GM18499 (cell line): ENCODE data around the gene SNRNP27.

ENCODE experiments used
- ATAC-seq: cut with Tn5 transposase; IDR thresholded peaks from one replicate; pipeline ENCODE4 v1.9.1; 2021; ENCODE audit warnings: moderate number of reproducible peaks; ENCODE audit not compliant: insufficient read depth, unreplicated experiment

The SNRNP27 gene

DNA sequence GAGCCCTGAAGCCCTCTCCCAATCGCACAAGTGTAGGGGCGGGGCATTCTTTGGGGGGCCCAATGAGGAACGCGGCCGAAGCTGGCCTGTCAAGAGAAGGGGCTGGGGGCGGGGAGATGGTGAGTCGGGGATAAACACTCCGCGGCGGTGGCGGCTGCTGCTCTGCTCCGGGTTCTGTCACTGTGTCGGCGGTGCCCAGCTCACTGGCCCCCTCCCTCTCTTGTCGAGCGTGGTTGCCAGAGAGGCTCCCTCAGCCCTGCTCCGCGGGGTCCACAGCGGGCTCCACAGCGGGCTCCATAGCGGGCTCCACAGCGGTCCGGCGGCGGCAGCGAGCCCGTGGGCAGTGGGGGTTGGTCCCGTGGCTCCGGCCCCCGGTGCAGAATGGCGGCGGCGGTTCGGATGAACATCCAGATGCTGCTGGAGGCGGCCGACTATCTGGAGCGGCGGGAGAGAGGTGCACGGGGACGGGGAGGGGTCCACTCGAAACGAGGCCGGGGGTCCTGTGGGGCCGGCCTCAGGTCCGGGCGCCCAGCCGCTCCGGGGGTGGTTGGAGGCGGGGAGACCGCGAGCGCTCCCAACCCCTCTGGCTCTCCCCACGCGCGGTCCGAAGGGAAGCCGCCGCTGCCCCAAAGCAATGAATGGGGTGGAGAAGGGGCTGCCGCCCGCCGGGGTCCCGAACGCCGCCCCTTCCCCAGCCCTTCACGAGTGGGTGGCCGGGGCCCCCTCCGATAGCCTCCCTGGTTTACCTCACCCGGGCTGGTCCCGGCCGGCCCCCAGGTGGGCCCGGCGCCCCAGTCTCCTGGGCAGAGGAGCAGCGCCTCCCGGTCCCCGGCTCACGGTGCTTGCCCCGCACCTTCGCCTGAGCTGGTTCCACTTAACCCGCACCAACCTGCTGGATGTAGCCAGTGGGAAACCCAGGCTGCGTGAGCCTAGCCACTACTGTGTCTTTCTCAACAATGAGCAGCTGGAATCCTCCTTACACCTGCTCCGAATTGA lies 21.5 kb downstream of the SNRNP27 start, which contains the start of gene MXD1:
Gene MXD1 (plus strand): TSS at position 160 of the 996 bp plus-strand sequence. CDS start 222 bp downstream, at position 382.
- no peak for ATAC-seq

DNA sequence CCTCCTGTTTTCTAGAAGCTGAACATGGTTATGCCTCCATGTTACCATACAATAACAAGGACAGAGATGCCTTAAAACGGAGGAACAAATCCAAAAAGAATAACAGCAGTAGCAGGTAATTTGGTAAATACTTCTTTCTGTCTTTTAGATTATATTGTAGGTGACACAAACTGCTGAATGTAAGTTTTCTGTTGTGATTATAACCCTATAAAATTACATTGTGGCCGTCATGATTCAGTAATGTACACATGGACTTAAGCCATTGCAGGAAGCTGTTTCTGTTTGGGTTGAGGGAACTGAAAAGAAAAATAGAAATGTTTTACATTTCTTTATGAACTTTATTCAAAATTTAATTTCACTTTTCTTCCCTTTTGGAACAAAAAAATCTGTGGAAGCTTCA lies 22.4 kb downstream of the SNRNP27 start:
- no peak for ATAC-seq

DNA sequence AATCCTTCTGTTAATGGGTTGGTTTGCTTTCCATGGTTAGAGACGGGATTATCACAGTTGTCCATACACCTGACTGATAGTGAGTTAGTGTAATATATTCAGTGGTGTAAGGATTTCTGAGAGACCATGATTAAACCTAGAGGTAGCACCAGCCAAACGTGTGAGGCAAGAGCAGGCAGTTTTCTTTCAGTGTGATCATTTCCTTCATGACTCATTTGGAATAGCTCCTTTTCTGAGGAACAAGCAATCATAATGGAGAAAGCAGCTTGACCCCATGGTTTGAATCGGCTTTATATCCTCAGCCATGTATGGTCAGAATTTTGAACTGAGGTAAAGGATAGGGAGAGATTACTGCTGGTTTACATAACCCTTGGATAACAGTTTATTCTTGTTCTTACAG lies 24.1 kb downstream of the SNRNP27 start:
- ATAC-seq = no peak

DNA sequence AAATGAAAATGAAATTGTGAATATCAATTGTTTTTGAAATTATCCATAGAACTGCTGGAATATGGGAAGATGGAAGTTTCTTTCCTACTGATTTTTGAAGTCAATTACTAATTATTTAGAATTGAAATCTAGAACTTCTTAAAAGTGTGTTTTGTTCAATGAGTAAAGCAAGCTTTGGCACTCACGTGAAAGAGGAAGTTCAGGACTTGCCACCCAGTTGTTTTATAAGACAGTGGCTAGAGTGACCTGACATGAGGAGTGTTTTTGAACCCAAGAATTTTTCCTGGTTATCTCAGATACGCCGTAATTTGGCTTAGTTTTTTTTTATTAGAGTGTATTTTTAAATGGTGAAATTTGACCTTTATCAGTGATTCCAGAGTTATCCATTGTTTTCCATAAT lies 24.6 kb downstream of the SNRNP27 start:
- ATAC-seq = no peak

DNA sequence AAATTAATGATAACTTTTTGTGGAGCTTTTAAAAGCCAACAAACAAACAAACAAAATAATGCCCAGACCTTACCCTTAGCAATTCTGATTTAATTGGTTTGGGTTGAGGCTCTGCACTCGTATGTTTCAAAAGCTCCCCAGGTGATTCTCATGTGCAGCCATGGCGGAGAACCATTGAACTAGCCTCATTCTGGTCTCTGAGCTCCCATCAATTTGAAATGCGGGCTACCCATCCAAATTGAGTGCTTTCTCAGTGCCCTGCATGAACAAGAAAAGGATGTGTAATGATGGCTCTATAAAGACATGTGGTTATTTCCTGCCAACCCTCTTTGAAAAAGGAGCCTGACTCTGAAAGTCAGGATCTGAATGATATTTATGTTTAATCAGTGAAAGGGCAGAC lies 29.4 kb downstream of the SNRNP27 start:
- no peak for ATAC-seq

DNA sequence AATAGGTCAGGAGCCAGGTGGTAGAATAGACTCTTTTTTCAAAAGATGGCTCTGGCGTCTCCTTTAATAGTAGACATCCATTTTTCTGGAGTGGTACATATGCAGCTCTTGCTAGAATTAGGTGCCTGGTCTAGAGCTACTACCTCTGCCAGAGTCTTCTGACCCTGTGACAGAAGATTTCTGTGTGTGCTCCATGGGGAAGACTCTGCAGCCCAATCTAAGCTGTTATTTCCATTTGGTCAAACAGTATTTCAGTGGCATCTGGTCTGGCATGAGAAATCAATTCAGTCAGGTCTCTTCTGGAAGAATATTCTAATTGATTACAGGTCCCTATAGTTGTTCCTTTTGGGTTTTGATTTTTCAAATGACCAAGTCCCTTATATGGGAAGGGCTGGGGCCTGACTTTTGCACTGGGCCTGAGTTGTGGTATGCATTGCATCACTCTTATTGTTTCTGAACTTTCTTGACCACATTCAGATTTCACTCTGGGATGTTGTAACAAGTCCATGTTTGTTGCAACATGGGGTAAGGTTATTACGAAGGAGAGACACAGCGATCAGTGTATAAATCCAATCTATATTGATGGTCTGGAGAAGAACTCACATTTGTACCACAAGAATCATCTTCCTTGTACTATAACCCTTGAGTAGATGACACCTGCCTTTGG lies 33.2 kb downstream of the SNRNP27 start:
- no peak for ATAC-seq

DNA sequence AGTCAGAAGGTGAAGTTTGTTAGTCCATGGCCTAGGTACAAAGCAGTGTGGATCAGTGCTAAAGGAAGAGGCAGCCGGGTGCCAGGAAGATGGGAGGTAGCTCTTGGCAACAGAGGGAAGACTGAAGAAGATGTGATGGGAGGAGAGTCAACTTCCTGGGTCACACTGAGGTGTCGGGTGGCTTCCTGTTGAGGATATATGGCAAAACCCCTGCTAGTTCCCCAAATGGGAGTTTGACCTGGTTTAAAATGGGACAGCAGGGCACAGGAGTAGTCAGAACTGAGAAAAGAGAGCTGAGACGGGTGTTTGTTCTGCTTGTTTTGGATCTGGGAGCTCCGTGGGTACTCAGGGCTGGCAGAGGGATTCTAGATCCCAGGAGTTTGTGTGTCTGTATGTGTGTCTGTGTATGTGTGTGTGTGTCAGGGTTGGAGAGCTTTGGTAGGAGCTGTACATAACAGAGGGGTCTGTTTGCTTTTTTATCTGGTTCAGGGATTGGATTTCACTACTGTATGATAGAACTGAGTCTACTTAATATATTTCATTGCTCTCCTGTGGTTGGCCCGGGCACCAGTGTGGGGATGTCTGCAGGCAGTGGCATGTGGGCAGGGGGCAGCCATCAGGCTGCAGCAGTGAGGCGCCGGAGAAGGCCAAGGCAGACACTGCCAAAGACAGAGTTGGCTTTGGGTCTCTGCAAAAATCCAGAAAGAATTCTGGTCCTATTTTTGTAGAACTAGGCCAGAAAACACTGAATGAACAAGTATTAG lies 38.3 kb downstream of the SNRNP27 start:
- no peak for ATAC-seq

DNA sequence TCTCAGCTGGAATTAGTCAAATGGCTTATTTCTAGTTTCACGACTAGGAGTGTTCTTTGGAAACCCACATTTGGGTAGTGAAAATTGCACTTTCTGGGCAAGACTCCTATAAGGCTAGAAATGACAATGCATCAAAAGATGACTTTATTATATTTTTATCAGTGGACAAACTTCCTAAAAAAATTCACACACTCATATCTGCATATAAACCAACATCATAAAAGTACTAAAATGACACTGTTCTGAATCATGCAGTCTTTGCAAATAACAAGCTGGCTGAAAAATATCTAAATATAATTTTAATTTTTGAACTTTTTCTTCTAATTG lies 38.8 kb downstream of the SNRNP27 start:
- ATAC-seq = no peak

DNA sequence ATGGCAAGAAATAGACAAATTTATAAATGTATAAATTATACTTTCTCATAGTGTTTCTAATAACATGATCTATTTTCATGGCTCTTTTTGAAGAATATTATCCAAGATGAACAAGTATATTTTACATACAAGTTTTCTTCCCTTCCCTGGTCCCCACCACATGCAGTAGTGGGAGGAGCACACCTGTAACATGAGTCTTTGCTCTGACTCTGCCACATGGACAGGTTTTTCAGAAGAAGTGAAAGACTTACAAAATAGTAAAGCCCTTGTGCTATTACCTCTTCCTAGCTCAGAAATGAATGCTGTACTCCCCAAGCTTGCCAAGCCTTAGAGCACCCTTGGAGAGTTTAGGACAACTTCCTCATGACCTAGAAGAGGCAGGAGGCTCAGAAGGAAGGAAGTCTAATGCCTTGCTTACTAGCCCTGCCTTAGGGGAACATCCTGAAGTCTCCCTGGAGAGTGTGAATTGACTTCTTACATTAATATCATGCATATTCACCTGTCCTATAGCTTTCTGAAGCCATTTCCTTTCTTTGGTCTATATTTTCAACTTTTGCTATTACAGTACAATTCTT lies 39.6 kb downstream of the SNRNP27 start:
- ATAC-seq = no peak

DNA sequence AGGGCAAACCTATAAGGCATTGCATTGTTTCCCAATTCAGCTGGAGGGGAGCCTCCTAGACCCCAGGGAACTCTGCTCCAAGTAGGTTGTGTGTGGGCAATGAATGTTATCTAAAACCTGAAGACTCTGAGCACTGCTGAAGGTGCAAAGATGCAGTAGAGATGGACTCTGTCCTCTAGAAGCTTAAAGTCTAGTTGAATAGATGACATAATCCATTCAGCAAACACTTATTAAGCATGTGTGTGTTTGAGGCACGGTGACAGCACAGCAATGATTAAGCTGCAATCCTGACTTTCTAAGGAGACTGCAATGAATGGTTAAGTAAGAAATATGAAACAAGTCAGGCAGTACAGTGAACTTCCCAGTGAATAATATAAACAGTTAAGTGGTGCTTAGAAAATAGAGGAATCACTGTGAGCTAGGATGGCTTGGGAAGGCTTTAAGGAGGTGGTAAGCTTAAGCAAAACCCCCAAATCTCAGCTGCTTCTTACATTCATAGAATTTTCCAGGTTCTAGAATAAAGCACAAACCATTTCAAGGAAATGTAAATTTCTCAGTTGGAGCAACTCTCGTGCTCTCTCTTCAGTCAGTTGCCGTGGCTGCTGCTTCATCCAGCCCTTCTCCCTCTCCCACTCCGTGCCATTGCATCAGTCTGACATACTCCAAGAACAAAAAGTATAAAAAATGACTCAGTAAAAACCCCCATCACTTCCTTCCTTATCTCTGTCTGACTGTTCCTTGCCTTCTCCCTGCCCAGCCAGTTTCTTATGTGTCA lies 40.3 kb downstream of the SNRNP27 start:
- ATAC-seq = no peak

DNA sequence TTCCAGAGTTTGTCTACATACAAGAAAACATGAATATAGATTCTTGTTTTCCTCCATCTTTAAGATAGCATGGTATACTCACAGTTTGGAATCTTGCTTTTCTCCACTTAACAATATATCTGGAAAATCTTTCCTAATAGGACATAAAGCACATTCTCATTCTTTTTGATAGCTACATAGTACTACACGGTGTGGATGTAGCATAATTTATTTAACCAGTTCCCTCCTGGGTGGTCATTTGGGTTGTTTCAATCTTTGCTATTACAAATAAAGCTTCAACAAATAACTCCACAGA lies 40.8 kb downstream of the SNRNP27 start:
- ATAC-seq = no peak

DNA sequence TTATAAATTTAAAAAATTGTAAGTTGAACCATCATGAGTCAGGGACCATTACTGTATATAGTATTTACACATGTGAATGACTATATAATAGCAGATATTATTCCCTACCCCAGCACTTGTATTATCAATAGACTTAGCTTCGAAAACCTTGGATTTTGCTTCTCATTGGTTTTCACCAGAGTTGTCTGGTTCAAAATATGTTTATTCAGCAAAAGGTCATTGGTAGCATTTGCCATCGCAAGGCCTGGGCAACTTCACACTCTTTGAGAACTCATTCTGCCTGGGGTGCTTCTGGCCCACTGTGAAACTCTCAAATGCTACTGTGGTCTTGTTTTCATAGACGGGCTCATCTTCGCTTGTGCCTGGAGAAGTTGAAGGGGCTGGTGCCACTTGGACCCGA lies 41.3 kb downstream of the SNRNP27 start:
- no peak for ATAC-seq

DNA sequence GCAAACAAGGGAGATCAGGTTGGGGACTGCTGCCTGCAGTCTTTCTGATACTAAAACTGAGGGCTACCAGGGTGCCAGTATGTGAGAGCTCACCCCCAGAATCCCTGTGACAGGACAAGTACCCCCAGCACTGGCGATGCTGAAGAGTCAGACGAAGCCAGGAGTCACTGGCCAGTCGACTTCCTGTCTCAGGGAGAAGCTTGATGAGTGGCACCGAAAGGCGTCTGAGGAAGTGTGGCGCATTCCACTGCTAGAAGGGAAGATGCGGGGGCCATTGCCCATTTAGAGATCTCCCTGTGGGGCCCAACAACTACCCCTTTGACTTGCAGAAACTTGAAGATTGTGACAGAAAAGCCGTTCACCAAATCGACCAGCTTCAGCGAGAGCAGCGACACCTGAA lies 43.1 kb downstream of the SNRNP27 start:
- ATAC-seq = no peak

DNA sequence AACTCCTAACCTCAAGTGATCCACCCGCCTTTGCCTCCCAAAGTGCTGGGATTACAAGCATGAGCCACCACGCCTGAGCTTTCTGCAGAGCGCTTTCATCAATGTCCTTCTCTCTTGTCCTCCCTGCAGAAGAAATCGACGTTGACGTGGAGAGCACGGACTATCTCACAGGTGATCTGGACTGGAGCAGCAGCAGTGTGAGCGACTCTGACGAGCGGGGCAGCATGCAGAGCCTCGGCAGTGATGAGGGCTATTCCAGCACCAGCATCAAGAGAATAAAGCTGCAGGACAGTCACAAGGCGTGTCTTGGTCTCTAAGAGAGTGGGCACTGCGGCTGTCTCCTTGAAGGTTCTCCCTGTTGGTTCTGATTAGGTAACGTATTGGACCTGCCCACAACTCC lies 44.2 kb downstream of the SNRNP27 start:
- no peak for ATAC-seq

DNA sequence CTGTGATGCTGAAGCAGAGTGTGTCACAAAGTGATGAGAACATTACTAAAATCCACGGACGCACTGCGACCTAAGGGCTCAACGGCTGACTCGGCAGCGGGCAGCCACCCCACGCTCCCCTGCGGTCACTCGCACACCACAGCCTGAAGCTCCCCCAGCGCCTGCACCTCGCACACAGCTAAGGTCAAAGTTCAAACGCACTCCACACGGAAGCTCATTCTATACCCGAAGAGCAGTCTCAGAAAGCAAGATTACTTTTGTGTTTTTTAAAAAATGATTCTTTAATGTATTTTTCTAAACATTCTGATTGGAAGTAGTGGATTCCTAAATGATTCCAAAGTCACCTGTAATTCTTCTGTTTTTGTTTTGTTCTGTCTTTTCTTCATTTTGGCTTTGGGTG lies 46.0 kb downstream of the SNRNP27 start:
- ATAC-seq = no peak

DNA sequence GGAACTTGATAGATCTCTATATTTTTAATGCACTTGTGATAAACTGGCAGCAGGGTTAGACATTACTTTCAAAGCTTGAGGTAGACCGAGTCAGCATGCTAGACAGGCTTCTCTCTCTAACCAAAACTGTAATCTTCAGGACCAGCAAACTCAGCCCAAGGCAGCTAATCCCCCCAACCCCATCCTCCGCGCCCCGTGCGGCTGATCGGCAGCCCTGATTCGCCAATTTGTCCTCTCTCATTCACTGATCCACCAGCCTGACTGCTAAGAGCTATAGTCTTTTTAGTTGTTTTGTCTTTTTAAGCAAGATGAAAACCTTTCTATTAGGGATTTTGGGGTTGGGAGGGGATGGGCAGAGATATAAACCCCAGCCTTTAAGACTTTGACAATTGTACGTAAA lies 46.9 kb downstream of the SNRNP27 start:
- ATAC-seq = no peak

DNA sequence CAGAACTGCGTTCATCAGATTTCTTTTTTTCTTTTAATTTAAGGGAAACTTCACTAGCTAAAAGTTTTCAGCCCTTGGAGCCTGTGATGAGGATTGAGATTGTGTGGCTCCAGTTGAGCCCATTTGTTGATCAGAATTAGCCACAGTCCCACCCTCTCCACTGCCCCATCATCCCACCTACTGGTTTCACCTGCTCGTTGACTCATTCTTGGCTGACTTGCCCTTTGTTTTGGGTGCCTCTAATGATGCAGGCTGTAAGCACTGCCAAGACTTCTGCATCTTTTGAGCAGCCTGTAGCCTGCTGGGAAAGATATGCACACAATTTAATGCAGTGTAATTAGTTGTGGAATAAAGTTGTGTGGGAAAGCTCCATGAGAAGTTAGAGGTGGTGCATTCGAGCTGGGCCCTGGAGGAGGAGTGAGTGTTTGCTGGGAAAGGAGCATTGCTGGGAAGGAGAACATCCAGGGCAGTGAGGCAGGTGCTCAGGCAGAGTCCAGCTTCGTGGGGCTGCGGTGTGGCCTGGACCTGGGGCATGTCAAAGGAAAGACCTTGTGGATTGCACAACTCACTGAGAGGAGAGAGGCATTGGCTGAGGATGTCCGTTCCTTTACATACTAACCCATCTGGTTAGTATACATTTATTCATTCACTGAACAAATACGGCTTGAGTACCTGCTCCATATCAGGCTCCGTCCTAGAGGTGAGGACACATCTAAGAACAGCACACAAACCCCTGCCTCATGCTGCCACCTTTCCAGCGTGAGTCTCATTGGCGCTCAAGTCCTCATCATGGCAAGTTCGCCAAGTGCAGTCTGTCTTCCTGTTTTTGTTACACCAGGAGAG lies 49.5 kb downstream of the SNRNP27 start:
- no peak for ATAC-seq

DNA sequence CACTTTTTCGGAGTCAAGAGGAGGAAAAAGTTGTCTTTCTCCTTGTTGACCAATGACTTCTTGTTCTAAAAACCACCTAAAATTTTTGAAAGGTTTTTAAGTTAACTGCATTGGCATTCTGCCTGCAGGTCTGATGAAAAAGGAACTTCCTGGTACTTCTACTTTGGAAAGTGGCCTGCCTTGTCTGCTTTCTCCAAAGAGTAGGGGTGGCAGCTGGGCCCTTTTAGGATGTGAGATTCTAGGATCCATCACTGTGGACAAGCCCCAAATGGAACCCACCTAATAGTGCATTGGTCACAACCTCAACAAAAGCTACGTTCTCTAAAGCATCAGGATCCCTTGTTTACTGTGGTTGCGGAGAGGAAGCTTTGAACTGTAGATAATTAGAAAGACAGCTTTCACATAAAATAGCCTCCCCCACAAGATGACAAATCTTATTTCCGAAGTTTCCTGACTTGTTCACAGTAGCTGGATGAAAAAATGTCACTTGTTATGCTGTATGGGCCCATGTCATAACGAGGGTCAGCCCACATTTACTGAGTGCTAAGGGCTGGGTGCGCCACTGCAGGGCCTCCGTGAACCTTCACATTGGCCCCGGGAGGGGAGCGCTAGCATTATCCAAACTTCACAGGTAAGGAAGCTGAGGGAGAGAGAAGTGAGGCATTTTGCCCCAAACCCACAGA lies 50.2 kb downstream of the SNRNP27 start:
- no peak for ATAC-seq

DNA sequence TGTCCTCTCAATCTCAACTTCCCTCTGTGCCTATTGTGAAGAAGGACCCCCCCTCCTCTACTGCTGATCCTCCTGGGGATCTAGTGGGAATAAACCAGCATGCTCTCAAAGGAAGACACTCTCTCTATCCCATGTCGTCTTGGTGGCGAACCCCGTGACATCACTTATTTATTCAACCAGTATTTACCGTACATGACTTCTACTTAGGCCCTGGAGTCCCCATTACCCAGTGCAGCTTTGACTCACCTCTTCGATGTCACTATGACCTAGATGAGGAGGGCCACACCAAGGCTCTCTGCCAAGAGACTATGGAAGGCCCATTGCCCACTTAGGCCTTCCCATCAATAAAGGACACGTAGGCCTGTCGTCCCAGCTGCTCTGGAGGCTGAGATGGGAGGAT lies 51.0 kb downstream of the SNRNP27 start:
- ATAC-seq = no peak
